SK-N-MC (cell line): ENCODE measurements around the gene DLG5.

Source experiments
- EZH2 ChIP-seq: fragments of 200-600 bp; sonication (generic); IDR thresholded peaks from one replicate; pipeline ENCODE4 v1.6.1; 2017; ENCODE audit warnings: antibody characterized with exemption
- FOXP2 ChIP-seq: optimal IDR thresholded peaks from 2 replicates; pipeline ENCODE3; 2011; ENCODE audit warnings: mild to moderate bottlenecking, moderate library complexity; ENCODE audit not compliant: insufficient read depth; ENCODE audit errors: extremely low read length, control extremely low read depth
- POLR2AphosphoS5 ChIP-seq: IDR thresholded peaks from 2 replicates; pipeline ENCODE4 v1.6.1; 2012; ENCODE audit warnings: mild to moderate bottlenecking, low read depth, low read length, borderline replicate concordance

DNA sequence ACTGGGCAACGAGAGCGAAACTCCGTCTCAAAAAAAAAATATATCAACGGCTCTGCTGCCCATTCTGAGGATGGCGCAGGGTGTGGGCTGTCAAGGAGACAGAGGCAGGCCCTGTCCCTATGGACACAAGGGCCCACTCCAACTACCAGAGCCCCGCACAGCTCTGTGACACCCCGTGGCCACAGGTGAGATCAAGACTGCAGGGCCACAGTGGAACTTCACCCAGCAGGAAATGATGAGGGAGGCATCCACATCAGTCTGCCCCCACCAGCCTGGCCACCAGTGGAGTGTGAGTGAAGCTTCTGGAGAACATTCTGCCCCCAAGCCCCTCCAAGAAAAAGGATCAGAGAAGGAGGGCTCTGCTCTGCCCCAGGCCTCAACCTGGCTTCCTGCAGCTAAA, 136.7 kb downstream of the DLG5 start:
- TF ChIP-seq EZH2 (no peak), POLR2AphosphoS5 (no peak), FOXP2 (no peak)
